ACHN (cell line): Measurements from ENCODE around the gene YIF1B.
"Not testable (repeated sequence)": the region's sequence is repeated elsewhere in the genome, so short reads cannot be mapped to it uniquely, and the experiment has no call there.

Experiments used
- DNase-seq: peaks from one replicate; pipeline ENCODE4 v3.0.0-alpha.2; 2015
- in situ Hi-C: cut with HindIII; loops from 2 replicates; pipeline ENCODE4 v1.10.0; 2017; ENCODE audit warnings: low sequenced_read_pairs, low pct_ligation_motif_present, low pct_unique_long_range_greater_than_20kb

Gene YIF1B

DNA sequence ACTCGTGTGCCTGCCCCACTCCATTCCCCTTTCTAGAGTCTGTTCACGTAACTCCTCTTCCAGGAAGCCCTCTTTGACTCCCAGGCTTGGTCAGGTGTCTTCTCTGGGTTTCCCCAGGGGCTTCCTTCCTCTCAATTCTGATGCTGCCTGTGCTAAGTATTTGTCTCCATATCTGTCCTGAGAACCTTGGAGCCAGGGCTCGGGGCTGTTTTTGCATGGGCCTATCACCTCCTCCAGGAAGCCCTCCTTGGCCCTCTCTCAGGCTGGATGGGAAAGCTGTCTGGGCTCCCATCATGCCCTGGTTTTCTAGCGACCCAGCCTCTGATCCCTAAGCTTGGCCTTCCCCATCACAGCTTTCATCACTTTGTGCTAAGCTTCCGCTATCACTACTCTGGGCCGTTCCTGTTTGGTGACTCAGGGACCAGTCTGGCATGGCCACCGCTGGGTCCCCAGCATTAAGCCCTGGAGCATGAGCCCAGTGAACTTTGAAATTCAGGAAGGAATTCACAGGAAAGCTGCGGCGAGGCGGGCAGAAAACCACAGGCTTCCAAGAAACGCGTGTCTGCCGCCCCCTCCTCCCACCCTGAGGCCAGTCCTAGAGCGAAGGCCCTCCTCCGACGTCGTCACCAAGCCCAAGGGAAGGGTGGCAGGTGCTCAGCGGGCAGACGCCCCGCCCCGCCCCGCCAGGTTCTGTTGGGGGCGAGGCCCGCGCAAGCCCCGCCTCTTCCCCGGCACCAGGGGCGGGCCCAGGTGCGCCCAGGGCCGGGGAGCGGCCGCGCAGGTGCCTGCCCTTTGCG, 51.9 kb downstream of the YIF1B start:
- in situ Hi-C loops: no loop called here

DNA sequence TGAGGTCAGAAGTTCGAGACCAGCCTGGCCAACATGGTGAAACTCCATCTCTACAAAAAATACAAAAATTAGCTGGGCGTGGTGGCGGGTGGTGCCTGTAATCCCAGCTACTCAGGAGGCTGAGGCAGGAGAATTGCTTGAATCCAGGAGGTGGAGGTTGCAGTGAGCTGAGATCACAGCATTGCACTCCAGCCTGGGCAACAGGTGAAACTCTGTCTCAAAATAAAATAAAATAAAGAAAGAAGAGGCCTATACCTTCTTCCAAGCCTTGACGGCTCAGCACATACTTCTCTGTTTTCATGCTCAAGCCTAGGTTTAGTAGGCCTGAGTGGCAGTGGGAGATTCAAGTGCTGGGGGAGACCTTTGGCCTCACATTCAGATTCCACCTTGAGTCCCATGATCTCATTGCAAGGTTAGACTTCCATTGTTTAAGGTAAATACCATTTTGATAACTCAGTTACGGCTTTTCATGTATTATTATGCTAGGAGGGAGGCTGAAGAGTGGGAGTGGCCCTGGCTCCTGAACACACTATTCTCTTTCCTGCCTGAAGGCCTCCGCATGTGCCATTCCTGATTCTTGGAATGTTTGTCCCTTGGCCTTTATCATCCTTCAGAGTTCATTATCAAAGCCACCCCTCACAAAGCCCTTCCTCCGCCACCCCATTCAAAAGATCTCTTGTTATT, 53.0 kb downstream of the YIF1B start:
- in situ Hi-C loops: no loop called here
- DNase-seq: no peak

More for the DNA sequence above, 51.9 kb downstream of the YIF1B start:
- DNase-seq: peak; percentile 51

DNA sequence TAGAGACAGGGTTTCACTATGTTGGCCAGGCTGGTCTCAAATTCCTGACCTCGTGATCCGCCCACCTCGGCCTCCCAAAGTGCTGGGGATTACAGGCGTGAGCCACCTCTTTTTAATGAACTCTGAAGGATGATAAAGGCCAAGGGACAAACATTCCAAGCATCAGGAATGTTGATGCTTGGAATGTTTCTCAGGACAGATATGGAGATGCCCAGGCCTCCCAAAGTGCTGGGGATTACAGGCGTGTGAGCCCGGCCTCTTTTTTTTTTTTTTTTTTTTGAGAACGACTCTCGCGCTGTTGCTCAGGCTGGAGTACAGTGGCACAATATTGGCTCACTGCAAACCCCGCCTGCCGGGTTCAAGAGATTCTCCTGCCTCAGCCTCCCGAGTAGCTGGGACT, 53.8 kb downstream of the YIF1B start:
- in situ Hi-C loops, DNase-seq: not testable (repeated sequence)

DNA sequence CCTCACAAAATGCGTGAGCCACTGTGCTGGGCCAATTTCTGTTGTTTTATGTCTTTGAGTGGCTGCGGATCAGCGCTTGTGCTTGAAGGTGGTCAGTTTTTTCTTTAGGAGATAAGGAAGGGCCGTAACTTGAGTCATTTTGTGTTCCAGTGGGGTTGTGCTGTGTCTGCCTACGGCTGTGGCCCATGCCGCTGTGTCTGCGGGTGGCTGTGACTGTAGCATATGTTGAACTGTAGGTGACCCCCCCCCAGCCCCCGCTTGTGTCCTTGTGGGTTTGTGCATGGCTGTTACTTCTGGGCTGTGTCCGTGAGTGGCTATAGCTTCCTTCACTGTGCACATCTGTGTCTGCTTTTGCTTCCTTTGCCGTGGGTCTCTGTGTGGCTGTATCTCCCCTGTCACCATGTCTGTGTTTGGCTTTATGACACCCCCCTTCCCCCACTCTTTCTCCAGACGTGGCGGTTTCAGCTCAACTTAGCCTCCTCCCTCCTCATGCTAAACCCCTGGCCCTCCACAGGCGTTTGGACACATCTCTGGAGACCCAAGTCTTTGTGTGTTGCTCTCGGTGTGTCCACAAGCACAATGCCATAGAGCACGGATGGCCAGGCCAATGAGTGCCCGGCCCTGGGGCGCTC, 60.2 kb downstream of the YIF1B start:
- in situ Hi-C loops: no loop called here
- no peak for DNase-seq

DNA sequence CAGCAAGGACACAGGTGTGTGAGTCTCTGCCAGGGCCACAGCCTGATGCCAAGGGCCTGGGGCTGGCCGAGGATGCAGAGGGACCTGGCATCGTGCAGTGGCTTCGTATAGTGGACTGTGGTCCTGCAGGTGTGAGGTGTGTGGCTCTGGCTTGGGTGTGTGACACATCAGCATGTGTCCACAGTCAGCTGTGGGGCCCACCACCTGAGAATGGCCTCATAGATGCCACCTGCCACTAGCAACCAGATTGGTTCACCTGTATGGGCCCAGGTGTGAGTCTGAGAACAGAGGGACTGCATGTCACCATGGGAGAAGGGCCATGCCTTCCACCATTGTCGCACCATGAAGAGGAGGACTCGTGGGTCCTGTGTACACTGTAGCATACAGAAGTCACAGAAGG, 62.0 kb downstream of the YIF1B start:
- DNase-seq: no peak
- in situ Hi-C loops: no loop called here
